ENCODE data around the gene ARID3C.

GRCh38 chr9:34652602-34653000, 23.7 kb upstream of the ARID3C start:
- no peak for TF ChIP-seq CTCF (IDR thresholded peaks at IDR 0.05)
- no peak for TF ChIP-seq POLR2A (IDR thresholded peaks at IDR 0.05)
